T1000 (cell line): ENCODE measurements around the gene IVNS1ABP.
"Not testable (repeated sequence)": the region's sequence is repeated elsewhere in the genome, so short reads cannot be mapped to it uniquely, and the experiment has no call there.

ENCODE experiments used
- DNase-seq: peaks from one replicate; lab custom pipeline; 2025; ENCODE audit warnings: mixed read lengths; lab: John Stamatoyannopoulos, UW

Gene IVNS1ABP

DNA sequence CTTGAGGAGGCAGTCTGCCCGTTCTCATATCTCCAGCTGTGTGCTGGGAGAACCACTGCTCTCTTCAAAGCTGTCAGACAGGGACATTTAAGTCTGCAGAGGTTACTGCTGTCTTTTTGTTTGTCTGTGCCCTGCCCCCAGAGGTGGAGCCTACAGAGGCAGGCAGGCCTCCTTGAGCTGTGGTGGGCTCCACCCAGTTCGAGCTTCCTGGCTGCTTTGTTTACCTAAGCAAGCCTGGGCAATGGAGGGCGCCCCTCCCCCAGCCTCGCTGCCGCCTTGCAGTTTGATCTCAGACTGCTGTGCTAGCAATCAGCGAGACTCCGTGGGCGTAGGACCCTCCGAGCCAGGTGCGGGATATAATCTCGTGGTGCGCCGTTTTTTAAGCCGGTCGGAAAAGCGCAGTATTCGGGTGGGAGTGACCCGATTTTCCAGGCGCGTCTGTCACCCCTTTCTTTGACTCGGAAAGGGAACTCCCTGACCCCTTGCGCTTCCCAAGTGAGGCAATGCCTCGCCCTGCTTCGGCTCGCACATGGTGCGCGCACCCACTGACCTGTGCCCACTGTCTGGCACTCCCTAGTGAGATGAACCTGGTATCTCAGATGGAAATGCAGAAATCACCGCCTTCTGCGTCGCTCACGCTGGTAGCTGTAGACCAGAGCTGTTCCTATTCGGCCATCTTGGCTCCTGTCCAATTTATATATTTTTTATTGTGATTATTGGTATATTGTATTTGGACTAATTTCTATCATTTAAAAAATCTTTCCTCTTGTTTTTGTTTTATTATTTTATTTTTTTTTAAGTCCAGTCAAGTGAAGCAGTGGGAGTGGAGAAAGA is 59.7 kb downstream of the IVNS1ABP start:
- DNase-seq = not testable (repeated sequence)

DNA sequence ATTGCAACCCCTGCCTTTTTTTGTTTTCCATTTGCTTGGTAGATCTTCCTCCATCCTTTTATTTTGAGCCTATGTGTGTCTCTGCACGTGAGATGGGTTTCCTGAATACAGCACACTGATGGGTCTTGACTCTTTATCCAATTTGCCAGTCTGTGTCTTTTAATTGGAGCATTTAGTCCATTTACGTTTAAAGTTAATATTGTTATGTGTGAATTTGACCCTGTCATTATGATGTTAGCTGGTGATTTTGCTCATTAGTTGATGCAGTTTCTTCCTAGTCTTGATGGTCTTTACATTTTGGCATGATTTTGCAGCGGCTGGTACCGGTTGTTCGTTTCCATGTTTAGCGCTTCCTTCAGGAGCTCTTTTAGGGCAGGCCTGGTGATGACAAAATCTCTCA is 61.4 kb downstream of the IVNS1ABP start:
- not testable (repeated sequence) for DNase-seq

DNA sequence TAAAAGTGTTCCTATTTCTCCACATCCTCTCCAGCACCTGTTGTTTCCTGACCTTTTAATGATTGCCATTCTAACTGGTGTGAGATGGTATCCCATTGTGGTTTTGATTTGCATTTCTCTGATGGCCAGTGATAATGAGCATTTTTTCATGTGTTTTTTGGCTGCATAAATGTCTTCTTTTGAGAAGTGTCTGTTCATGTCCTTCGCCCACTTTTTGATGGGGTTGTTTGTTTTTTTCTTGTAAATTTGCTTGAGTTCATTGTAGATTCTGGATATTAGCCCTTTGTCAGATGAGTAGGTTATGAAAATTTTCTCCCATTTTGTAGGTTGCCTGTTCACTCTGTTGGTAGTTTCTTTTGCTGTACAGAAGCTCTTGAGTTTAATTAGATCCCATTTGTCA is 64.6 kb downstream of the IVNS1ABP start:
- DNase-seq = not testable (repeated sequence)

DNA sequence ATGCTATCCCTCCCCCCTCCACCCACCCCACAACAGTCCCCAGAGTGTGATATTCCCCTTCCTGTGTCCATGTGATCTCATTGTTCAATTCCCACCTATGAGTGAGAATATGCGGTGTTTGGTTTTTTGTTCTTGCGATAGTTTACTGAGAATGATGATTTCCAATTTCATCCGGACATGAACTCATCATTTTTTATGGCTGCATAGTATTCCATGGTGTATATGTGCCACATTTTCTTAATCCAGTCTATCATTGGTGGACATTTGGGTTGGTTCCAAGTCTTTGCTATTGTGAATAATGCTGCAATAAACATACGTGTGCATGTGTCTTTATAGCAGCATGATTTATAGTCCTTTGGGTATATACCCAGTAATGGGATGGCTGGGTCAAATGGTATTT is 65.1 kb downstream of the IVNS1ABP start:
- not testable (repeated sequence) for DNase-seq

DNA sequence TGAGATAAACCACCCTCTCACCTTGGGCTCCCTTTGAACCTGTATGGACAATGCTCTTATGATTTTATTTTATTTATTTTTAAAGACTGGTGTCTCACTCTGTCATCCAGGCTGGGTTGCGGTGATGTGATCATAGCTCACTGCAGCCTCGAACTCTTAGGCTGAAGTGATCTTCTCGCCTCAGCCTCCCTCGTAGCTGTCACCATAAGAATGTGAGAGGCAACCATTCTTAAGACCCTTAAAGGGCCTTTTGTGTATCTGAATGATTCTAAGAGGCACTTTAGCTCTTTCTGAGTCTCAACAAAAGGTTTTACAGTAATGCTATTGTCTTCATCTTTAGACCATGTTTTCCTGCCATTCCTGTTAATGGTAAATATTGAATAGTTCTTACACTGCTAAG is 67.0 kb downstream of the IVNS1ABP start:
- DNase-seq = no peak

DNA sequence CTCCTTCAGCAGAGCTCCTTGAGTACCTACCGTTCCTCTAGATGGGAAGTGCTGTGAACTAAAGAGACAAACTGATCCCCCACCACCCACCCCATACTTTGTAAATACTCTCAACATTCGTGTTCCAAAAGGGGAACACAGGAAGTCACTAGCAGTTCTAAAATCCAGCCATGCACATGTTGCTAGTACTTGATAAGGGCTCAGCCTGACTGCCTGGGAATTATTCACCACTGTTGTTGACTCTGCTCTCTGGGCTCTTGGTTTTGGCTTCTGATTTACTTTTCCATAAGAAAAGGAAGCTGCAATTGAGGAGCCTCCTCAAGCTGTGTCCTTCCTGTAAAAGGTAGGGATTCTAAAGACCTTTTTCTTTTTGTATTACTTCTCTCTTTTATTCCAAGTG is 67.5 kb downstream of the IVNS1ABP start:
- no peak for DNase-seq
